Measurements from ENCODE around the gene LAD1.

- no peak for TF ChIP-seq CTCF (conservative IDR thresholded peaks at IDR 0.05; ENCODE audit: low read length)
- TF ChIP-seq EZH2phosphoT487 (IDR thresholded peaks at IDR 0.05; ENCODE audit: borderline replicate concordance) = no peak
Measured at GRCh38 chr1:201422026-201422425, 22.9 kb upstream of the LAD1 start.
